Measurements from ENCODE around the gene GPN2.

The GPN2 gene

DNA sequence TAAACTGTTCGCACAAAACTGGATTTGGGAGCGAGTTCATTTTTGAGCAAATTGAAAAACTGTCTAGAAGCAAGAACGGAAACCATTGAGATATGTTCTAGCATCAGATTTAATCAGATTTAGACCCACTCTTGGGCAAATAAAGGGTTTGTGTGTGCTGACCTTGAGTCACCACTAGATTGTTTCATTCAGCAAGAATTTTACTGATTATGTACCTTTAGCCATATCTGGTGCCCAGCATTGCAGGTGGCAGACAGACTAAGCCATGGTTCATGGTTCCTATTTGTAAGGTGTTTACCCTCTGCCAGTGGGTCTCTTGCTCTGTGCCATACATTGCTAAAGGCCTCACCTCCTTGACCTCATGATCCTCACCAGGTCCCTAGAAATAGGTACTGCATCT is 32.8 kb upstream of the GPN2 start:
- in situ Hi-C loops (cut with HindIII; ENCODE audit: low sequenced_read_pairs), result no loop called here
- TF ChIP-seq, protein P1, sequence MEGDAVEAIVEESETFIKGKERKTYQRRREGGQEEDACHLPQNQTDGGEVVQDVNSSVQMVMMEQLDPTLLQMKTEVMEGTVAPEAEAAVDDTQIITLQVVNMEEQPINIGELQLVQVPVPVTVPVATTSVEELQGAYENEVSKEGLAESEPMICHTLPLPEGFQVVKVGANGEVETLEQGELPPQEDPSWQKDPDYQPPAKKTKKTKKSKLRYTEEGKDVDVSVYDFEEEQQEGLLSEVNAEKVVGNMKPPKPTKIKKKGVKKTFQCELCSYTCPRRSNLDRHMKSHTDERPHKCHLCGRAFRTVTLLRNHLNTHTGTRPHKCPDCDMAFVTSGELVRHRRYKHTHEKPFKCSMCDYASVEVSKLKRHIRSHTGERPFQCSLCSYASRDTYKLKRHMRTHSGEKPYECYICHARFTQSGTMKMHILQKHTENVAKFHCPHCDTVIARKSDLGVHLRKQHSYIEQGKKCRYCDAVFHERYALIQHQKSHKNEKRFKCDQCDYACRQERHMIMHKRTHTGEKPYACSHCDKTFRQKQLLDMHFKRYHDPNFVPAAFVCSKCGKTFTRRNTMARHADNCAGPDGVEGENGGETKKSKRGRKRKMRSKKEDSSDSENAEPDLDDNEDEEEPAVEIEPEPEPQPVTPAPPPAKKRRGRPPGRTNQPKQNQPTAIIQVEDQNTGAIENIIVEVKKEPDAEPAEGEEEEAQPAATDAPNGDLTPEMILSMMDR (IDR thresholded peaks at IDR 0.05; ENCODE audit: low read depth, low read length, missing control alignments), result no peak
- H3K4me3 ChIP-seq (ENCODE audit: low read depth, low read length), result peak overlapping the region; percentile 73
- no peak for DNase-seq (ENCODE audit: low read depth)

GRCh38 chr1:26922431-26922729 is 32.3 kb upstream of the GPN2 start:
- in situ Hi-C loops (cut with HindIII; ENCODE audit: low sequenced_read_pairs), result no loop called here
- DNase-seq (ENCODE audit: low read depth), result no peak
- TF ChIP-seq, protein P1 (IDR thresholded peaks at IDR 0.05; ENCODE audit: low read depth, low read length, missing control alignments), result no peak
- peak overlapping the region; percentile 73 for H3K4me3 ChIP-seq (ENCODE audit: low read depth, low read length)

- in situ Hi-C loops (cut with HindIII; ENCODE audit: low sequenced_read_pairs), result no loop called here
- DNase-seq (ENCODE audit: low read depth), result peak; percentile 91
- TF ChIP-seq, protein P1 (IDR thresholded peaks at IDR 0.05; ENCODE audit: low read depth, low read length, missing control alignments), result no peak
- peak within 1 kb of the TSS; percentile 73 for H3K4me3 ChIP-seq (ENCODE audit: low read depth, low read length)
These were observed 31.7 kb upstream of the GPN2 start, which contains the start of gene NUDC for GRCh38 chr1:26921540-26922430. NUDC (plus strand) TSS chr1:26921743; CDS start chr1:26921849, 106 bp downstream.

DNA sequence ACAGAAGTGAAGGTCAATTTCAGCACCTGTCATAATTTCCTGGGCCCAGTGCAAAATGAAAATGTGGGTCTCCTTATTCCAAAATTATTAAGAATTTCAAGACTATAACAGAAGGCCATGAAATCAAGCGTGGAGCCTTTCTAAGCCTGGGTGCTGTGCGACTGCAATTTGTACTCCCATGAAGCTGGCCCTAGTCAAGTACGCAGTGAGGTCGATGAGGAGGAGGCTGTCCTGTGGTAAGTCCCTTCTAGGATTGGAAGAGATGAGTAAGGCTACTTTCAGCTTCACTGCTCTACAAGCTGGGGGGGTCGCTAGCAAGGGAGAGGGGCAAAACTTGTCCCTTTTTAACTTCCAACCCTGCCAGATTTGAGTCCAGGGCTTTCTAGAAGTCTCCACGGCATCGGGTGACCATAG is 31.1 kb upstream of the GPN2 start:
- DNase-seq (ENCODE audit: low read depth), result no peak
- H3K4me3 ChIP-seq (ENCODE audit: low read depth, low read length), result peak overlapping the region; percentile 73
- TF ChIP-seq, protein P1 (IDR thresholded peaks at IDR 0.05; ENCODE audit: low read depth, low read length, missing control alignments), result no peak
- in situ Hi-C loops (cut with HindIII; ENCODE audit: low sequenced_read_pairs), result no loop called here

DNA sequence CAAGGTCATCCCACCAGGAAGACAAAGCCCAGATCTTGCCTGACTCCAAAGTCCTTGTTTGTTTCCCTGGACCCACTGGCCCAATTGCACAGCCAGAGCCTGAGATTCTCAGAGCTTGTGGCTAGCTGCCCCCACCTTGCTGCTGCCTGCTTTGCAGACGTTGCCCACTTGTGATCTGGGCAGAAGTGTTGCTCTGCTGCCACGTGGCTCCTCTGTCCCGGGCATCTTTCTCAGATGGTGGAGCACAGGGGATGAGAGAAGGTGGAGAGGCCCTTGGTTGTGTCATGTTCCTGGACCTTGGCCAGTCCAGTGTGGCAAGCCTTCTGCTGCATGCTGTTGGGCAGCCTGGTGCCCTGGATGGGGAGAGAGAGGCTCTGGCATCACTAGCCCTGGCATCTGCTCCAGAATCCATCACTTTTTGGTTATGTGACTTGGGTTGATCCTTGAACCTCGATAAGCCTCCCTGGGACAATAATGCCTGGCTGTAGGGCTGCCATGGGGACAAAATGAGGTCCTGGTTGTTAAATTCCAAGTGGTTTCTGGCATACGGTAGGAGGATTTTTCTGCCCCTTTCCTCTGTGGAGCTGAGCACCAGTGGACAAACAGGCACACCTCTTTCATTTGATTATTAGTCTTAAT is 25.2 kb upstream of the GPN2 start:
- TF ChIP-seq, protein P1 (IDR thresholded peaks at IDR 0.05; ENCODE audit: low read depth, low read length, missing control alignments), result no peak
- in situ Hi-C loops (cut with HindIII; ENCODE audit: low sequenced_read_pairs), result no loop called here
- no peak overlapping the region for H3K4me3 ChIP-seq (ENCODE audit: low read depth, low read length)

GRCh38 chr1:26913754-26914619 is 23.9 kb upstream of the GPN2 start, which contains the start of gene NR0B2:
NR0B2 (minus strand) TSS chr1:26913975; CDS start chr1:26913940, 35 bp downstream.
- TF ChIP-seq, protein P1 (IDR thresholded peaks at IDR 0.05; ENCODE audit: low read depth, low read length, missing control alignments), result no peak
- in situ Hi-C loops (cut with HindIII; ENCODE audit: low sequenced_read_pairs), result no loop called here
- H3K4me3 ChIP-seq (ENCODE audit: low read depth, low read length), result no peak within 1 kb of the TSS
- DNase-seq (ENCODE audit: low read depth), result no peak

More for the DNA sequence above, 25.2 kb upstream of the GPN2 start:
- no peak for DNase-seq (ENCODE audit: low read depth)

All from astrocyte of the cerebellum (primary cell).